Neutrophil (primary cell): ENCODE results near the gene NDST3.

Experiments
- H3K27ac ChIP-seq: fragments of 200-600 bp; sonication (generic); 2 replicates; pipeline ENCODE4 v1.5.1; 2016; ENCODE audit warnings: mild to moderate bottlenecking, moderate library complexity
- H3K27me3 ChIP-seq: fragments of 200-600 bp; sonication (generic); 2 replicates; pipeline ENCODE4 v1.6.0; 2016; ENCODE audit warnings: mild to moderate bottlenecking
- H3K36me3 ChIP-seq: fragments of 200-600 bp; sonication (generic); 2 replicates; pipeline ENCODE4 v1.5.1; 2017
- H3K4me1 ChIP-seq, 2 experiments: fragments of 200-600 bp in 1 of 2; sonication (generic) in 1 of 2; 1 replicate in 1 of 2; 2 replicates in 1 of 2; pipeline versions ENCODE4 v1.5.1 to v1.6.1; 2013 to 2016; ENCODE audit warnings: low read depth in 1 of 2, low read length in 1 of 2, mild to moderate bottlenecking in 1 of 2, moderate library complexity in 1 of 2; ENCODE audit not compliant: control insufficient read depth in 1 of 2, insufficient read depth in 1 of 2
- H3K4me3 ChIP-seq, 2 experiments: fragments of 200-600 bp in 1 of 2; sonication (generic) in 1 of 2; 1 replicate in 1 of 2; 2 replicates in 1 of 2; pipeline ENCODE4 v1.5.1; 2013 to 2016; ENCODE audit warnings: low read depth in 1 of 2, low read length in 1 of 2, mild to moderate bottlenecking in 1 of 2, moderate library complexity in 1 of 2
- H3K9me3 ChIP-seq: fragments of 200-600 bp; sonication (generic); 2 replicates; pipeline ENCODE4 v1.5.1; 2016
- TF ChIP-seq, protein P1 (sequence below): fragments of 200-600 bp; sonication (generic); IDR thresholded peaks from 2 replicates; pipeline ENCODE4 v1.5.1; 2016; ENCODE audit warnings: antibody characterized with exemption

The NDST3 gene

DNA sequence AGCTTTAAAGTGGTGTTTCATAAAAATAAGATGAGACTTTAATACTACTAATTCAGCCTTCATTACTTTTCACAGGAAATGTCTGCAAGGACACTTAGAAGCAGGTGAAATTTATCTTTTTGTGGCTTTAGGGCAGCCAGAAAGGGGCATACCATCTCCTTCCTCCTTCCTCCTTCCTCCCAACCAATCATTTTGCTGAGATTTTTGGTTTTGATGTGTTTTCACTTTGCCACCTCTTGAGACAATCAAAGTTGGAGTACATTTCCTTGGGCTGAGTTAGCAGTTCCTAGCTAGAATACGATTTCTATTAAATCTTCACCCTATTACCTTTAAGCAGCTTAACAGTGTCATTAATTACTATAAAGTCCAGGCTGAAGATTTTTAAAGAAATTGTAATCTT lies 5.1 kb upstream of the NDST3 start:
- peaks cover 2 to 4% of the 10 kb centered on the region in 2 experiments for H3K4me1 ChIP-seq
- H3K27ac ChIP-seq = no peak overlapping the region
- no peaks in the 10 kb centered on the region for H3K36me3 ChIP-seq
- no peak overlapping the region for H3K4me3 ChIP-seq
- TF ChIP-seq, protein P1, sequence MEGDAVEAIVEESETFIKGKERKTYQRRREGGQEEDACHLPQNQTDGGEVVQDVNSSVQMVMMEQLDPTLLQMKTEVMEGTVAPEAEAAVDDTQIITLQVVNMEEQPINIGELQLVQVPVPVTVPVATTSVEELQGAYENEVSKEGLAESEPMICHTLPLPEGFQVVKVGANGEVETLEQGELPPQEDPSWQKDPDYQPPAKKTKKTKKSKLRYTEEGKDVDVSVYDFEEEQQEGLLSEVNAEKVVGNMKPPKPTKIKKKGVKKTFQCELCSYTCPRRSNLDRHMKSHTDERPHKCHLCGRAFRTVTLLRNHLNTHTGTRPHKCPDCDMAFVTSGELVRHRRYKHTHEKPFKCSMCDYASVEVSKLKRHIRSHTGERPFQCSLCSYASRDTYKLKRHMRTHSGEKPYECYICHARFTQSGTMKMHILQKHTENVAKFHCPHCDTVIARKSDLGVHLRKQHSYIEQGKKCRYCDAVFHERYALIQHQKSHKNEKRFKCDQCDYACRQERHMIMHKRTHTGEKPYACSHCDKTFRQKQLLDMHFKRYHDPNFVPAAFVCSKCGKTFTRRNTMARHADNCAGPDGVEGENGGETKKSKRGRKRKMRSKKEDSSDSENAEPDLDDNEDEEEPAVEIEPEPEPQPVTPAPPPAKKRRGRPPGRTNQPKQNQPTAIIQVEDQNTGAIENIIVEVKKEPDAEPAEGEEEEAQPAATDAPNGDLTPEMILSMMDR = no peak
- H3K27me3 ChIP-seq = peaks cover 34% of the 10 kb centered on the region
- H3K9me3 ChIP-seq = no peaks in the 10 kb centered on the region

DNA sequence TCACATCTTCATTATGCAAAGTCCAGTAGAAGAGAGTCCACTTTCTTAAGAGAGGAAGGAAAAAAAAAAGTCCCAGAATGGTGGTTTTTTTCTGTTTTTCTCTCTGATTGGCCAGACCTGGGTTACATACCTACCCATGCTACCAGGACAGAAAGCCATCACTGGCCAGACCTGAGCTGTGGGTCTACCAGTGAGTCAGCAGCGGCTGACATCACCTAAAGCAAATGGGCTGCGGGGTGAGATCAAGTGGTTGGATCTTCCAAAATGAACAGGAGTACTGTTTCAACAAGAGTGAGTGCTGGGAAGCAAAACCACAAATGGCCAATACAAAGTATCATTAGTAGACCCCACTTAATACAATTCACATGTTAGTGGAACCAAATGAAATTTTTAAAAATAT lies 1.6 kb upstream of the NDST3 start:
- H3K27me3 ChIP-seq = peaks cover 51% of the 10 kb centered on the region
- H3K9me3 ChIP-seq = no peaks in the 10 kb centered on the region
- peak overlapping the region in 1 of 2 experiments; percentile 64 for H3K4me3 ChIP-seq
- no peak overlapping the region for H3K27ac ChIP-seq
- peaks cover 5 to 6% of the 10 kb centered on the region in 2 experiments for H3K4me1 ChIP-seq
- TF ChIP-seq, protein P1 = no peak
- H3K36me3 ChIP-seq = no peaks in the 10 kb centered on the region

DNA sequence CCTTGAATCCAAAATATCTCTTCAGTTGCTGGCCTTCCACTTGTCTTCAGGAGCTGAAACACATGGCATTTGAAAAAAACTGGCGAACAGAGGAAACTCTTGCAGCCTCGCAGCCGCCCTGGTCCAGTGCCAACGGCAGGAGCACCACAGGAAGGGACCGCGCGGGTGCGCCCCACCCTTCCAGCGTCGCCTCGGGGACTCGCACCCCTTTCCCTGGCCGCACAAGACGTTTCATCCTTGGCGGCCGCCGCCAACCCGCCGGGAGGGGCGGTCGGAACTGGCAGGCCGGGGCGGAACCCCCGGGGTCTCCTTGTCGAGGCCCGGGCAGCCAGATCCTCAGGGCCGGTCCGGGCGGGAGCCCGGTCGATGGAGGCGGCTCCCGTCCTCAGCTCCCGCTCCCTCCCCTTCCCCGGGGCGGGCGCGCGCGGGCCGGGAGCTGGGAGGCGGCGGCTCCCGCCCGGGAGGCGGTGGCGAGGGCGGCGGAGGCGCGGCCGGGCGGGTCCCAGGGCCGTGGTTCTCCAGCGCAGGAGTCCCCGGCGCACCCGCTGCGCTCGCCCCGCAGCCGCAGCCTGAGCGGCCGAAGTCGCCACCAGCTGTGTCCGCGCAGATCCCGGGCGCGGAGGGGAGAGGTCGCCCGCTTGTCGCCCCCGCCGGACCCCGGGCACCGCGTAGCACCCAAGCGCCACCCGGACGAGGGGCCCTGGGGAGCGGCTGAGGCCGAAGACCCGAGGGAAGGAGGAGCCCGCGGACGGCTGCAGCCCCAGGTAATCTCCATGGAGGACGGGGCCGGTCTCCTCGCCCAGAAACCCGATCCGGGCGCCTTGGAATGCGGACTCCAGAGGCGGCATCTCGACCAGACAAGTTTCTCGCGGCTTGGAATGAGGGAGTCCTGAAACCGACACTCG lies 886 bp upstream of the NDST3 start:
- Histone ChIP-seq H3K4me3 (peak overlapping the region; percentile 64 to 71), H3K4me1 (peaks cover 5 to 6% of the 10 kb centered on the region in 2 experiments), H3K9me3 (no peaks in the 10 kb centered on the region), H3K27ac (no peak overlapping the region), H3K36me3 (no peaks in the 10 kb centered on the region), H3K27me3 (peaks cover 51% of the 10 kb centered on the region)
- TF ChIP-seq, protein P1 = no peak

DNA sequence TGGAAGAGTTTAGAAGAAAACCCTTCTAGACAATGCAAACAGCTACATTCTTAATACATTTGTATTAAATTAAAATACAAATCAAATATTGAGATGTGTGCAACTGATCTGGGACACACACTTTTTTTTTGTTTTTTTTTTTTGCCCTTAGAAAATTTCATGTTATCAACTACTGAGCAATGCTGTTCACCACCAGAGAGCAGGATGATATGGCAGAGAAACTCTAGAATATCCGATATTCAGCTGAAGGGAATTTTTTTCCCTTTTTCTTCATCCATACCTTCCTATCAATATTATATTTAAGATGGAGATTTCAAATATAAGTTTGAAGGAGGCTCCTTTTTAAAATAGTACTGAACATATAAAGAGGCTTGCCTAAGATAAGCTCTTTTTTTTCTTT lies 1.0 kb downstream of the NDST3 start:
- no peaks in the 10 kb centered on the region for H3K36me3 ChIP-seq
- H3K27ac ChIP-seq = no peak overlapping the region
- H3K27me3 ChIP-seq = peaks cover 51% of the 10 kb centered on the region
- TF ChIP-seq, protein P1 = no peak
- no peak overlapping the region for H3K4me3 ChIP-seq
- H3K9me3 ChIP-seq = no peaks in the 10 kb centered on the region
- peaks cover 5 to 6% of the 10 kb centered on the region in 2 experiments for H3K4me1 ChIP-seq

DNA sequence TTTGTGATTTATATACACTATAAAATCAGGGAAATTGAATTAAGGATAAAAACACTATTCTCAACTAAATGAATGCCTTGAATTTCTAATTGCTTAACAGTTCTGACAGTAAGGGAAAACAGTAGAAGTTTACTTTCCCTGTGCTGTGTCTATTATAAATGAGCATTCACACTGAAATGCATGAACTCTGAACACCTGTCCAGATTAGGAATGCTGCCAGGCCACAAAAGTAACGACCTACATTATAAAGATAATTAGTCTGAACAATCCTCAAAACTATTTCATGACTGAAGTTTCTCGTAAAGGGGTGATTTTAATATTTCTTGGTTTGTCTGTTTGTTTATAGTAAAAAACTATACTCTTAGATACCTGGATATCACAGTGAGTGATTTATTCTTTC lies 2.0 kb downstream of the NDST3 start:
- peaks cover 45% of the 10 kb centered on the region for H3K27me3 ChIP-seq
- no peaks in the 10 kb centered on the region for H3K9me3 ChIP-seq
- no peak overlapping the region for H3K4me3 ChIP-seq
- no peaks in the 10 kb centered on the region for H3K36me3 ChIP-seq
- TF ChIP-seq, protein P1 = no peak
- peaks cover 5 to 6% of the 10 kb centered on the region in 2 experiments for H3K4me1 ChIP-seq
- no peak overlapping the region for H3K27ac ChIP-seq
